NCI-H748 (cell line): ENCODE results near the gene CAMK4.
A peak's percentile ranks its signal among the peaks of the same experiment; 100 is the strongest.
"Not testable (repeated sequence)": the region's sequence is repeated elsewhere in the genome, so short reads cannot be mapped to it uniquely, and the experiment has no call there.

Experiments used
- DNase-seq: peaks from one replicate; lab custom pipeline; 2025; ENCODE audit not compliant: unreplicated experiment; lab: John Stamatoyannopoulos, UW

The CAMK4 gene

GRCh38 chr5:111309384-111309783, 85.2 kb downstream of the CAMK4 start:
- DNase-seq = no peak

- DNase-seq = no peak
Measured at GRCh38 chr5:111310711-111311620, 86.8 kb downstream of the CAMK4 start.

- no peak for DNase-seq
Measured at GRCh38 chr5:111311666-111312065, 87.5 kb downstream of the CAMK4 start.

- no peak for DNase-seq
Measured at GRCh38 chr5:111313017-111313724, 89.0 kb downstream of the CAMK4 start.

GRCh38 chr5:111320953-111321352, 96.8 kb downstream of the CAMK4 start:
- no peak for DNase-seq

- DNase-seq = no peak
Measured at GRCh38 chr5:111321376-111321775, 97.2 kb downstream of the CAMK4 start.

- no peak for DNase-seq
Measured at GRCh38 chr5:111326551-111326950, 102.4 kb downstream of the CAMK4 start.

GRCh38 chr5:111337133-111337532, 112.9 kb downstream of the CAMK4 start:
- DNase-seq = no peak

- no peak for DNase-seq
Measured at GRCh38 chr5:111337688-111338087, 113.5 kb downstream of the CAMK4 start.

- DNase-seq = no peak
Measured at GRCh38 chr5:111345731-111346130, 121.5 kb downstream of the CAMK4 start.

- no peak for DNase-seq
Measured at GRCh38 chr5:111347021-111347420, 122.8 kb downstream of the CAMK4 start.

- no peak for DNase-seq
Measured at GRCh38 chr5:111348661-111349329, 124.6 kb downstream of the CAMK4 start.

- DNase-seq = no peak
Measured at GRCh38 chr5:111349429-111349828, 125.2 kb downstream of the CAMK4 start.

GRCh38 chr5:111353035-111353434, 128.9 kb downstream of the CAMK4 start:
- DNase-seq = no peak

- not testable (repeated sequence) for DNase-seq
Measured at GRCh38 chr5:111358726-111359125, 134.5 kb downstream of the CAMK4 start.

GRCh38 chr5:111360173-111360572, 136.0 kb downstream of the CAMK4 start:
- DNase-seq = no peak

- DNase-seq = no peak
Measured at GRCh38 chr5:111364992-111365391, 140.8 kb downstream of the CAMK4 start.

- no peak for DNase-seq
Measured at GRCh38 chr5:111366388-111366787, 142.2 kb downstream of the CAMK4 start.

GRCh38 chr5:111367115-111367514, 142.9 kb downstream of the CAMK4 start:
- peak; percentile 48 for DNase-seq

- DNase-seq = no peak
Measured at GRCh38 chr5:111372799-111373198, 148.6 kb downstream of the CAMK4 start.

GRCh38 chr5:111374380-111374779, 150.2 kb downstream of the CAMK4 start:
- no peak for DNase-seq

GRCh38 chr5:111375645-111376044, 151.5 kb downstream of the CAMK4 start:
- no peak for DNase-seq
